ENCODE measurements around the gene CCDC197. TPM values are rescaled to one million over a fixed set of nuclear protein-coding genes. Genes with fewer than 3 reads are reported as not detected.

The CCDC197 gene
- total RNA-seq, result not detected
- not detected for polyA plus RNA-seq
- long read RNA-seq, donor 1, result 0 reads
- long read RNA-seq, donor 2, result 0 reads
- long read RNA-seq, donor 3, result 0 reads
- long read RNA-seq, donor 4, result 0 reads
- long read RNA-seq, donor 5, result 0 reads

- DNase-seq (no peak), ATAC-seq (ENCODE audit: insufficient read depth, low FRiP score) (no peak)
- TF ChIP-seq CTCF (IDR thresholded peaks at IDR 0.05; ENCODE audit: control extremely low read depth, extremely low read depth), result no peak
- no peak within 1 kb of the TSS for H3K9ac ChIP-seq (ENCODE audit: insufficient read depth in 1 of 2, low read length in 2 of 2)
- H3K9me3 ChIP-seq (ENCODE audit: control insufficient read depth in 4 of 4, insufficient read depth in 3 of 4, low read length in 3 of 4), result no peaks in the 10 kb centered on the region
- no peak within 1 kb of the TSS for H3K27ac ChIP-seq (ENCODE audit: low read depth in 1 of 2, low read length in 1 of 2)
- no peaks in the 10 kb centered on the region for H3K36me3 ChIP-seq (ENCODE audit: control insufficient read depth in 4 of 4, insufficient read depth in 4 of 4, low read length in 4 of 4)
- WGBS, 2 donors, result 73 to 75% methylated on average over 1 of the region's 1 CpG
- no peak within 1 kb of the TSS for H3K4me3 ChIP-seq
- H3K4me1 ChIP-seq (ENCODE audit: control insufficient read depth in 5 of 5, insufficient read depth in 5 of 5, low read length in 5 of 5), result peaks cover 0 to 4% (median 2%) of the 10 kb centered on the region in 5 donors
- peaks cover 0 to 6% (median 3%) of the 10 kb centered on the region in 3 donors for H3K27me3 ChIP-seq (ENCODE audit: control insufficient read depth in 3 of 3, insufficient read depth in 3 of 3, low read length in 2 of 3)
Measured at GRCh38 chr14:93997082-93997481, at the start of gene CCDC197. Gene CCDC197, plus strand, starts transcription at chr14:93997301. Its CDS starts 831 bp downstream, at chr14:93998132.

- H3K9ac ChIP-seq (ENCODE audit: insufficient read depth in 1 of 2, low read length in 2 of 2), result no peak overlapping the region
- H3K9me3 ChIP-seq (ENCODE audit: control insufficient read depth in 4 of 4, insufficient read depth in 3 of 4, low read length in 3 of 4), result no peaks in the 10 kb centered on the region
- WGBS, 2 donors, result 91% methylated on average over 13 of the region's 13 CpGs
- no peaks in the 10 kb centered on the region for H3K36me3 ChIP-seq (ENCODE audit: control insufficient read depth in 4 of 4, insufficient read depth in 4 of 4, low read length in 4 of 4)
- peaks cover 0 to 5% (median 0%) of the 10 kb centered on the region in 5 donors for H3K4me1 ChIP-seq (ENCODE audit: control insufficient read depth in 5 of 5, insufficient read depth in 5 of 5, low read length in 5 of 5)
- no peak overlapping the region for H3K27ac ChIP-seq (ENCODE audit: low read depth in 1 of 2, low read length in 1 of 2)
- DNase-seq (no peak), ATAC-seq (ENCODE audit: insufficient read depth, low FRiP score) (no peak)
- no peak for TF ChIP-seq CTCF (IDR thresholded peaks at IDR 0.05; ENCODE audit: control extremely low read depth, extremely low read depth)
- H3K4me3 ChIP-seq, result no peak overlapping the region
- peaks cover 0 to 4% (median 0%) of the 10 kb centered on the region in 3 donors for H3K27me3 ChIP-seq (ENCODE audit: control insufficient read depth in 3 of 3, insufficient read depth in 3 of 3, low read length in 2 of 3)
Measured at GRCh38 chr14:93949511-93950075, 47.5 kb upstream of the CCDC197 start.

GRCh38 chr14:93950948-93951634 is 46.0 kb upstream of the CCDC197 start:
- peaks cover 0 to 3% (median 0%) of the 10 kb centered on the region in 3 donors for H3K27me3 ChIP-seq (ENCODE audit: control insufficient read depth in 3 of 3, insufficient read depth in 3 of 3, low read length in 2 of 3)
- H3K4me3 ChIP-seq, result no peak overlapping the region
- ATAC-seq (ENCODE audit: insufficient read depth, low FRiP score), result no peak
- TF ChIP-seq CTCF (IDR thresholded peaks at IDR 0.05; ENCODE audit: control extremely low read depth, extremely low read depth), result no peak
- WGBS, 2 donors, result 81 to 85% methylated on average over 20 of the region's 20 CpGs
- no peaks in the 10 kb centered on the region for H3K36me3 ChIP-seq (ENCODE audit: control insufficient read depth in 4 of 4, insufficient read depth in 4 of 4, low read length in 4 of 4)
- no peaks in the 10 kb centered on the region for H3K9me3 ChIP-seq (ENCODE audit: control insufficient read depth in 4 of 4, insufficient read depth in 3 of 4, low read length in 3 of 4)
- H3K4me1 ChIP-seq (ENCODE audit: control insufficient read depth in 5 of 5, insufficient read depth in 5 of 5, low read length in 5 of 5), result peaks cover 0 to 12% (median 6%) of the 10 kb centered on the region in 5 donors
- no peak for DNase-seq
- no peak overlapping the region for H3K27ac ChIP-seq (ENCODE audit: low read depth in 1 of 2, low read length in 1 of 2)
- no peak overlapping the region for H3K9ac ChIP-seq (ENCODE audit: insufficient read depth in 1 of 2, low read length in 2 of 2)

Measured in lung (tissue), 16 donors.